Stimulated activated CD4-positive, alpha-beta T cell treated with anti-CD3 and anti-CD28 coated beads, Interleukin-15, amount 100 ng/mL, for 24 hours (primary cell): Measurements from ENCODE around the gene CREB3L2.

Experiments used
- DNase-seq: peaks from one replicate; pipeline ENCODE4 v3.0.0-alpha.2; 2020

Gene CREB3L2

GRCh38 chr7:137950263-137950621 is 51.6 kb downstream of the CREB3L2 start:
- no peak for DNase-seq

- no peak for DNase-seq
Observed at GRCh38 chr7:137949416-137950262, 52.2 kb downstream of the CREB3L2 start.

- DNase-seq = no peak
Observed at GRCh38 chr7:137948845-137949330, 53.0 kb downstream of the CREB3L2 start.

GRCh38 chr7:137948083-137948844 is 53.6 kb downstream of the CREB3L2 start:
- no peak for DNase-seq

- no peak for DNase-seq
Observed at GRCh38 chr7:137947046-137947445, 54.8 kb downstream of the CREB3L2 start.

- DNase-seq = no peak
Observed at GRCh38 chr7:137946011-137946410, 55.9 kb downstream of the CREB3L2 start.

- DNase-seq = no peak
Observed at GRCh38 chr7:137944168-137944567, 57.7 kb downstream of the CREB3L2 start.

GRCh38 chr7:137943132-137943551 is 58.7 kb downstream of the CREB3L2 start:
- DNase-seq = no peak

GRCh38 chr7:137942484-137943115 is 59.3 kb downstream of the CREB3L2 start:
- no peak for DNase-seq

- no peak for DNase-seq
Observed at GRCh38 chr7:137940656-137941518, 61.0 kb downstream of the CREB3L2 start.

- DNase-seq = no peak
Observed at GRCh38 chr7:137940218-137940617, 61.7 kb downstream of the CREB3L2 start.

GRCh38 chr7:137937202-137937560 is 64.7 kb downstream of the CREB3L2 start:
- DNase-seq = no peak

- DNase-seq = no peak
Observed at GRCh38 chr7:137936509-137937201, 65.2 kb downstream of the CREB3L2 start.

GRCh38 chr7:137935884-137936508 is 65.9 kb downstream of the CREB3L2 start:
- no peak for DNase-seq

- DNase-seq = no peak
Observed at GRCh38 chr7:137934941-137935883, 66.7 kb downstream of the CREB3L2 start.

- DNase-seq = no peak
Observed at GRCh38 chr7:137934176-137934826, 67.6 kb downstream of the CREB3L2 start.

- no peak for DNase-seq
Observed at GRCh38 chr7:137933270-137934017, 68.4 kb downstream of the CREB3L2 start.

GRCh38 chr7:137932881-137933269 is 69.0 kb downstream of the CREB3L2 start:
- DNase-seq = no peak

GRCh38 chr7:137931823-137932222 is 70.1 kb downstream of the CREB3L2 start:
- DNase-seq = no peak
